ENCODE data around the gene SCFD2. TPM values are rescaled to one million over a fixed set of nuclear protein-coding genes. Genes with fewer than 3 reads are reported as not detected.

SCFD2 gene
- total and polyA plus RNA-seq, 2 of the 8 experiments (the other 6 are each of a cell fraction or from before 2014, with no cell fraction given), result 6.2 to 10.2 TPM

GRCh38 chr4:52842792-52843191, 523.1 kb downstream of the SCFD2 start:
- peak overlapping the region; percentile 18; the same call in 1 of the 2 replicates for H2BK12ac ChIP-seq (ENCODE audit: low read depth, low read length)
- no peaks in the 10 kb centered on the region for H3K79me1 ChIP-seq (ENCODE audit: low read depth, low read length)
- H3K36me3 ChIP-seq (ENCODE audit: control insufficient read depth in 2 of 4, insufficient read depth in 4 of 4, low read length in 3 of 4), result no peaks in the 10 kb centered on the region
- no peak for FAIRE-seq
- H2BK20ac ChIP-seq (ENCODE audit: low read length), result peak overlapping the region; percentile 63
- H3K9me3 ChIP-seq (ENCODE audit: insufficient read depth in 2 of 2, low read depth in 1 of 2, low read length in 1 of 2), result no peaks in the 10 kb centered on the region
- H4K8ac ChIP-seq (ENCODE audit: extremely low read depth, insufficient read depth, low read length), result no peak overlapping the region
- ChIA-PET CTCF (ENCODE audit: partially characterized antibody) (interaction anchor here (1.3 to 2.1 kb wide), 5 partner anchors 9 to 141 kb away, joined by 3 to 6 read pairs (median 5); partner anchors contain the start of gene RASL11B), POLR2A (ENCODE audit: partially characterized antibody) (interaction anchor here (1.0 to 15.2 kb wide), 8 partner anchors 8 to 131 kb away, joined by 3 to 165 read pairs (median 4); partner anchors contain the start of gene RASL11B)
- H3K23me2 ChIP-seq (ENCODE audit: low read depth, low read length), result no peaks in the 10 kb centered on the region
- H3K27me3 ChIP-seq (replicated peaks in 1 of 4; ENCODE audit: control insufficient read depth in 3 of 4, extremely low read depth in 1 of 4, insufficient read depth in 3 of 4, low read length in 3 of 4), result no peaks in the 10 kb centered on the region
- no peak overlapping the region for H3K14ac ChIP-seq (ENCODE audit: insufficient read length)
- H2AK5ac ChIP-seq (ENCODE audit: low read depth, low read length), result no peak overlapping the region
- WGBS, 2 experiments (ENCODE audit: extremely low coverage in 1 of 2, insufficient coverage in 1 of 2, insufficient read length in 1 of 2, insufficient replicate concordance in 2 of 2, low coverage in 1 of 2, low lambda C conversion rate in 2 of 2, missing lambda C conversion rate in 1 of 2), result 89% methylated on average over 3 of the region's 3 CpGs; no CpG with 5 or more reads in 1 of the 2 experiments
- peaks cover 5 to 12% (median 11%) of the 10 kb centered on the region in 4 experiments for H3K4me1 ChIP-seq (replicated peaks in 1 of 4; ENCODE audit: control insufficient read depth in 3 of 4, insufficient read depth in 4 of 4, low read length in 3 of 4)
- no peak overlapping the region for H3K4me3 ChIP-seq (ENCODE audit: extremely low read depth in 1 of 4, insufficient read depth in 2 of 4, low read depth in 3 of 4, low read length in 4 of 4)
- peak overlapping the region; percentile 25; the same call in 1 of the 2 replicates for H3K18ac ChIP-seq (ENCODE audit: extremely low read depth, low read length)
- peak overlapping the region; percentile 20; the same call in 1 of the 2 replicates for H2BK5ac ChIP-seq (ENCODE audit: low read depth, low read length)
- 0 out of 2 replicates have a peak overlapping the region, but pooled peaks have one; percentile 8 for H2BK15ac ChIP-seq (ENCODE audit: low read length)
- H3K79me2 ChIP-seq (ENCODE audit: control insufficient read depth in 1 of 2, insufficient read depth in 2 of 2, low read length in 2 of 2), result no peaks in the 10 kb centered on the region
- no peak overlapping the region; a peak in 1 of 4 replicates for H3K4me2 ChIP-seq (ENCODE audit: insufficient read depth in 1 of 2, low read depth in 2 of 2, low read length in 2 of 2)
- DNase-seq (ENCODE audit: low read depth in 1 of 2, low spot score in 2 of 2), result no peak
- peak overlapping the region; percentile 40 for H4K91ac ChIP-seq (replicated peaks; ENCODE audit: insufficient read length, low read length)
- no peak overlapping the region for H3K56ac ChIP-seq (replicated peaks; ENCODE audit: insufficient read length, low read depth, low read length)
- no peak overlapping the region for H3K27ac ChIP-seq (ENCODE audit: low read depth, low read length)
- TF ChIP-seq MAFK (IDR thresholded peaks at IDR 0.05; ENCODE audit: low read depth, low read length) (no peak), NANOG (IDR thresholded peaks at IDR 0.05; ENCODE audit: insufficient read depth, low read depth, low read length, poor library complexity, severe bottlenecking) (no peak), KDM5A (IDR thresholded peaks at IDR 0.05; ENCODE audit: low read length) (no peak), JUN (IDR thresholded peaks at IDR 0.05; ENCODE audit: low read depth, low read length) (no peak), TAF7 (optimal IDR thresholded peaks at IDR 0.05; ENCODE audit: borderline replicate concordance, low read depth, low read length) (no peak), GTF2F1 (IDR thresholded peaks at IDR 0.05; ENCODE audit: borderline replicate concordance, low read depth, low read length) (no peak), NRF1 (IDR thresholded peaks at IDR 0.05; ENCODE audit: low read depth, low read length) (no peak), CBX8 (IDR thresholded peaks at IDR 0.05; ENCODE audit: borderline replicate concordance, low read depth, low read length) (no peak), EGR1 (IDR thresholded peaks at IDR 0.05; ENCODE audit: borderline replicate concordance, low read depth, low read length) (no peak), SP1 (IDR thresholded peaks at IDR 0.05; ENCODE audit: low read depth, low read length) (no peak), CHD1 (IDR thresholded peaks at IDR 0.05; ENCODE audit: low read depth, low read length) (no peak), SUZ12 (IDR thresholded peaks at IDR 0.05; ENCODE audit: low read length) (no peak), MAX (IDR thresholded peaks at IDR 0.05) (no peak), TBP (IDR thresholded peaks at IDR 0.05; ENCODE audit: low read depth, low read length) (no peak)
- H2BK120ac ChIP-seq (replicated peaks; ENCODE audit: low read depth, low read length), result no peak overlapping the region
- H3K4ac ChIP-seq (replicated peaks; ENCODE audit: insufficient read length, low read depth, low read length), result no peak overlapping the region
- H4K5ac ChIP-seq (ENCODE audit: insufficient read length, low read depth, low read length), result no peak overlapping the region
- no peak overlapping the region for H3K23ac ChIP-seq (ENCODE audit: insufficient read length)
- H4K20me1 ChIP-seq (replicated peaks in 1 of 2; ENCODE audit: control insufficient read depth in 1 of 2, insufficient read depth in 2 of 2, low read length in 2 of 2), result no peaks in the 10 kb centered on the region
- H2AFZ ChIP-seq (ENCODE audit: low read length), result 0 out of 2 replicates have a peak overlapping the region, but pooled peaks have one; percentile 11
- H3K9ac ChIP-seq (replicated peaks in 1 of 4; ENCODE audit: extremely low read depth in 1 of 4, low read depth in 3 of 4, low read length in 3 of 4), result no peak overlapping the region

Data from H1 (cell line).